ENCODE measurements around the gene SLC4A5. TPM values are rescaled to one million over a fixed set of nuclear protein-coding genes. Genes with fewer than 3 reads are reported as not detected.

Gene SLC4A5
- polyA plus RNA-seq, 1 of the 3 experiments (the other 2 are of a cell fraction), result 0.25 TPM

- H3K9me2 ChIP-seq, result no peaks in the 10 kb centered on the region
- H3K79me2 ChIP-seq (ENCODE audit: insufficient read depth), result no peaks in the 10 kb centered on the region
- no peak overlapping the region for H3K4me3 ChIP-seq (ENCODE audit: low read depth in 2 of 2, low read length in 1 of 2)
- TF ChIP-seq PBX3 (IDR thresholded peaks at IDR 0.05), result no peak
- TF ChIP-seq MEF2A (IDR thresholded peaks at IDR 0.05; ENCODE audit: borderline replicate concordance, low read depth), result no peak
- TF ChIP-seq MAX (IDR thresholded peaks at IDR 0.05; ENCODE audit: low read depth), result no peak
- TF ChIP-seq RFX5 (IDR thresholded peaks at IDR 0.05; ENCODE audit: low read length), result no peak
- no peak for TF ChIP-seq USF2 (IDR thresholded peaks at IDR 0.05; ENCODE audit: borderline replicate concordance, low read depth, low read length)
- no peak for TF ChIP-seq SIN3A (IDR thresholded peaks at IDR 0.05; ENCODE audit: borderline replicate concordance, low read depth, low read length)
- TF ChIP-seq EP300 (IDR thresholded peaks at IDR 0.05; ENCODE audit: borderline replicate concordance in 1 of 2, low read depth in 1 of 2, low read length in 1 of 2), result no peak
- no peak for TF ChIP-seq ELF1 (IDR thresholded peaks at IDR 0.05)
- no peak for TF ChIP-seq FOXJ3 (CRISPR knock-in tag; IDR thresholded peaks at IDR 0.05)
- peaks cover 0 to 3% of the 10 kb centered on the region in 2 experiments; a peak in 1 of 4 replicates for H3K4me1 ChIP-seq (ENCODE audit: control insufficient read depth in 1 of 2, insufficient read depth in 2 of 2, low read depth in 1 of 2, low read length in 1 of 2)
- 83% methylated on average over 9 of the region's 9 CpGs for WGBS (ENCODE audit: low lambda C conversion rate)
- H3K9ac ChIP-seq, result no peak overlapping the region
- CTCF ChIA-PET, result no interaction called here
- H3F3A ChIP-seq (replicated peaks; ENCODE audit: insufficient read depth), result peaks cover 5% of the 10 kb centered on the region
- H2AFZ ChIP-seq (ENCODE audit: low read depth), result no peak overlapping the region
- no peaks in the 10 kb centered on the region for H3K27me3 ChIP-seq (ENCODE audit: insufficient read depth)
- no peak overlapping the region for H3K27ac ChIP-seq (ENCODE audit: low read depth in 2 of 2, low read length in 1 of 2)
- H3K9me3 ChIP-seq, result no peaks in the 10 kb centered on the region
- no peaks in the 10 kb centered on the region for H3K36me3 ChIP-seq (replicated peaks in 1 of 2; ENCODE audit: control insufficient read depth in 1 of 2, insufficient read depth in 2 of 2, low read length in 1 of 2)
- DNase-seq, result no peak
- no peak overlapping the region for H3K4me2 ChIP-seq
- POLR2A ChIA-PET, result no interaction called here
- no peaks in the 10 kb centered on the region for H4K20me1 ChIP-seq (ENCODE audit: insufficient read depth)
Measured at GRCh38 chr2:74186038-74186437, 157.2 kb downstream of the SLC4A5 start.

GRCh38 chr2:74183878-74184277 lies 159.3 kb downstream of the SLC4A5 start:
- H3K27ac ChIP-seq (ENCODE audit: low read depth in 2 of 2, low read length in 1 of 2), result no peak overlapping the region
- ChIA-PET POLR2A (no interaction called here), CTCF (interaction anchor here (1.2 kb wide), 1 partner anchor 15 kb away, joined by 5 read pairs; the partner anchor contains the start of gene MTHFD2)
- no peaks in the 10 kb centered on the region for H3K79me2 ChIP-seq (ENCODE audit: insufficient read depth)
- 68% methylated on average over 2 of the region's 2 CpGs for WGBS (ENCODE audit: low lambda C conversion rate)
- no peaks in the 10 kb centered on the region for H3K27me3 ChIP-seq (ENCODE audit: insufficient read depth)
- peaks cover 11% of the 10 kb centered on the region for H3F3A ChIP-seq (replicated peaks; ENCODE audit: insufficient read depth)
- H3K9ac ChIP-seq, result no peak overlapping the region
- no peak for DNase-seq
- no peaks in the 10 kb centered on the region for H3K36me3 ChIP-seq (replicated peaks in 1 of 2; ENCODE audit: control insufficient read depth in 1 of 2, insufficient read depth in 2 of 2, low read length in 1 of 2)
- no peaks in the 10 kb centered on the region for H3K9me2 ChIP-seq
- H2AFZ ChIP-seq (ENCODE audit: low read depth), result no peak overlapping the region; the same call in 1 of the 2 replicates
- H3K9me3 ChIP-seq, result no peaks in the 10 kb centered on the region
- H4K20me1 ChIP-seq (ENCODE audit: insufficient read depth), result no peaks in the 10 kb centered on the region
- H3K4me1 ChIP-seq (ENCODE audit: control insufficient read depth in 1 of 2, insufficient read depth in 2 of 2, low read depth in 1 of 2, low read length in 1 of 2), result peaks cover 0 to 3% of the 10 kb centered on the region in 2 experiments; a peak in 1 of 4 replicates
- no peak overlapping the region for H3K4me3 ChIP-seq (ENCODE audit: low read depth in 2 of 2, low read length in 1 of 2)
- TF ChIP-seq EZH2phosphoT487 (IDR thresholded peaks at IDR 0.05; ENCODE audit: borderline replicate concordance, low read depth) (no peak), EP300 (IDR thresholded peaks at IDR 0.05; ENCODE audit: borderline replicate concordance in 1 of 2, low read depth in 1 of 2, low read length in 1 of 2) (no peak), MAX (IDR thresholded peaks at IDR 0.05; ENCODE audit: low read depth) (no peak), GATA2 (CRISPR knock-in tag; IDR thresholded peaks at IDR 0.05) (no peak), FOXM1 (IDR thresholded peaks at IDR 0.05; ENCODE audit: low read depth) (no peak), PBX3 (IDR thresholded peaks at IDR 0.05) (no peak), RAD21 (IDR thresholded peaks at IDR 0.05; ENCODE audit: low read length) (no peak)
- H3K4me2 ChIP-seq, result no peak overlapping the region
